Fibroblast of pulmonary artery (primary cell): ENCODE results near the gene RELN.

Source experiments
- DNase-seq: peaks from one replicate; pipeline ENCODE4 v3.0.0-alpha.2; 2010; ENCODE audit warnings: low read depth
- H3K4me3 ChIP-seq: replicated peaks from 2 replicates; pipeline ENCODE4 v1.5.1; 2011; ENCODE audit warnings: low read depth, mild to moderate bottlenecking, control low read depth, low read length, moderate library complexity
- TF ChIP-seq, protein P1 (sequence below): IDR thresholded peaks from 2 replicates; pipeline ENCODE4 v1.5.1; 2011; ENCODE audit warnings: mild to moderate bottlenecking, control low read depth, low read length, inconsistent platforms; ENCODE audit errors: missing control alignments

Gene RELN

DNA sequence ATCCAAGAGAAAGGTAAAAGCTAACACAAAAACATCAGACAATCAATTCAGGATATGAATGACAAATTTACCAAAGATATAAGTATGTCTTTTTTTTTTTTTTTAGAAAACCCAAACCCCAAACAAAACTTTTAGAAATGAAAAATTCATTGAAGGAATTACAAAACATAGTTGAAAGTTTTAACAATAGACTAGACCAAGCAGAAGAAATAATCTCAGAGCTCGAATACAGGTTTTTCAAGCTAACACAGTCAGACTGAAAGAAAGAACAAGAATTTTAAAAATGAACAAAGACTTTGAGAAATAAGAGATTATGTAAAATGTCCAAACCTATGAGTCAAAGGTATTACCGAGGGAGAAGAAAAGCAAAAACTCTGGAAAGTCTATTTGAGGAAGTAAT, 345.1 kb downstream of the RELN start:
- DNase-seq = no peak
- TF ChIP-seq, protein P1, sequence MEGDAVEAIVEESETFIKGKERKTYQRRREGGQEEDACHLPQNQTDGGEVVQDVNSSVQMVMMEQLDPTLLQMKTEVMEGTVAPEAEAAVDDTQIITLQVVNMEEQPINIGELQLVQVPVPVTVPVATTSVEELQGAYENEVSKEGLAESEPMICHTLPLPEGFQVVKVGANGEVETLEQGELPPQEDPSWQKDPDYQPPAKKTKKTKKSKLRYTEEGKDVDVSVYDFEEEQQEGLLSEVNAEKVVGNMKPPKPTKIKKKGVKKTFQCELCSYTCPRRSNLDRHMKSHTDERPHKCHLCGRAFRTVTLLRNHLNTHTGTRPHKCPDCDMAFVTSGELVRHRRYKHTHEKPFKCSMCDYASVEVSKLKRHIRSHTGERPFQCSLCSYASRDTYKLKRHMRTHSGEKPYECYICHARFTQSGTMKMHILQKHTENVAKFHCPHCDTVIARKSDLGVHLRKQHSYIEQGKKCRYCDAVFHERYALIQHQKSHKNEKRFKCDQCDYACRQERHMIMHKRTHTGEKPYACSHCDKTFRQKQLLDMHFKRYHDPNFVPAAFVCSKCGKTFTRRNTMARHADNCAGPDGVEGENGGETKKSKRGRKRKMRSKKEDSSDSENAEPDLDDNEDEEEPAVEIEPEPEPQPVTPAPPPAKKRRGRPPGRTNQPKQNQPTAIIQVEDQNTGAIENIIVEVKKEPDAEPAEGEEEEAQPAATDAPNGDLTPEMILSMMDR = no peak
- H3K4me3 ChIP-seq = no peak overlapping the region

DNA sequence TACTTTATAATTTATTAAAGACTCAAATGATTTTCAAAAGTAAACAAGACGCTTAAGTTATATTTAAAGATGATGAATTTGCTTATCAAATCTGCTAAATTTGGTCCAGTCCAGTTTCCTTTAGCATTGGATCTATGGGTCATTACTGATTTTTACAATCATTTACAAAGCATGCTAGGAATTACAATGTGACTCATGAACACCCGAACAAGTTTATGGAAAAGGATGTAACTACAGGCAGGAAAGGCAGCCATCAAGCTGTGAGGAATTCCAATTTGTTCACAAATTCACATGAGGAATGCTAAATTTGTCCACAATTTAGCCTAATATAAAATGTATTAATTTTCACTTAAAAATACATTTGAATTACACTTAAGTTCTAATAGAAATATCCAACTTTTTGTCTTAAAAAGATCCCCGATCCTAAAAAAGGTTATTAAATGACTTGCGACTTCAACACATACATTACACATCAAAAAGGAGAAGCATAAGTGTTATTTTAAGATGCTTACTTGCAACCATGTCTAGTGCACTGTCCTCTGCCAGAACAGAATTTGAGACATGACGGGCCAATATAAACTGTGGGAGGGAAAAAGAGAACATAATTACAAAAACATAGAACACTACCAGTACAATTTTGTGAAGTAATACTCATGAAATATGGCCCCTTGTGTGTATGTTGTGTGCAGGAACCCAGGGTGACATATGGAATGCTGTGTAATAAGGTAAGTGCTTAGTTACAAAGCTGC, 349.3 kb downstream of the RELN start:
- TF ChIP-seq, protein P1 = no peak
- H3K4me3 ChIP-seq = no peak overlapping the region
- peak; percentile 45 for DNase-seq

DNA sequence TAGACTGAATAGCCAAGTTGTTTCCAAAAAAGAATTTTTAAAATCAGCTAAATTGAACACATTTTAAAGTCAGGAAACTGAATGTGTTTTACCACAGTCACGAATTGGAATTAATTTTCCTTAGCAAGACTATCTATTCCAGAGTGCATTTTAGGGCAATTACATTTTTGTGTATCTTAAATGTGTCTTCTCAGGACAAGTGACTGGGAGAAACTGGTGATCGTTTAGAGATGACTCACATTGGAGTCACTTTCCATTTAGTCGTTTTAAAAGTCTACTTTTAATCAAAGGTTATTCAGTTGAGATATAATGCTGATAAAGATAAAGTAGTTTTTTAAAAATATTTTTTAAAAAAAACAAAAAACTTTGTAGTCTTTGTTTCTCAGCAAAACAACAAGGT, 351.7 kb downstream of the RELN start:
- TF ChIP-seq, protein P1 = no peak
- H3K4me3 ChIP-seq = no peak overlapping the region
- no peak for DNase-seq

DNA sequence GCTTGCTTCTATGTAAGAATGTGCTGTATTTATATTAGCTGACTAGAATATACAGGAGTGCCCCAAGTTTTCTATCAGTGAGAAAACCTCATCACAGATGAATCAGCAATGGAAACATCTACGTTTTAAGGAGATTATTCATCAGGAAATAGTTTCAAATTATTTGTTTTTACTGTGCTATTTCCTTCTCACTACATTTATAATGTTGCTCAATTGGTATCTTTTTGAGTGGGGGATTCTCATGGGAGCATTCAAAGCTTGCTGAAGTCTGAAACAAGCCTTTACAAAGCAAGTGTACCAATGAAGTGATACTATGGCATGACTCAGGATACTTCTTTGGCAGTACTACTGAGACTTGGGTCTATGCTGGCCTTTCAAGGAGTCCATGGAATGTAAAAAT, 352.4 kb downstream of the RELN start:
- peak; percentile 83 for DNase-seq
- H3K4me3 ChIP-seq = no peak overlapping the region
- TF ChIP-seq, protein P1 = no peak

DNA sequence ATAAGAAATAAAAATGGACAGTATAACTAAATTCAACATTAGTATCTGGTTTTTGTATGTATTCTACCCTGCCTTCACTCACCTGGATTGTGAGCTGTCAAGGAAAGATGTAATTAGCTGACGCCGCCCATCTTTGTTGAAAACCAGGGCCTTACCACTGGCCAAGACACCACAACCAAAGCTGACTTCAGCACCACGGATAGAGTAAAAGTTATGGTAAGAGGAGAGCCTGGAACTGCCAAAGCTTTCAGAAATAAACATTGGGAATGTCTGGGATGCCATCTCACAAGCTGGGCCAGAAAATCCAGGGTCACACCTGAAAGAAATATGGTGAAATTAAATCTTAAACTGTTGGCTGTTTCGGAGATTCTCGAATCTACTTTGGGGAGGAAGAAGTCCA, 353.3 kb downstream of the RELN start:
- TF ChIP-seq, protein P1 = no peak
- no peak overlapping the region for H3K4me3 ChIP-seq
- DNase-seq = peak; percentile 52

DNA sequence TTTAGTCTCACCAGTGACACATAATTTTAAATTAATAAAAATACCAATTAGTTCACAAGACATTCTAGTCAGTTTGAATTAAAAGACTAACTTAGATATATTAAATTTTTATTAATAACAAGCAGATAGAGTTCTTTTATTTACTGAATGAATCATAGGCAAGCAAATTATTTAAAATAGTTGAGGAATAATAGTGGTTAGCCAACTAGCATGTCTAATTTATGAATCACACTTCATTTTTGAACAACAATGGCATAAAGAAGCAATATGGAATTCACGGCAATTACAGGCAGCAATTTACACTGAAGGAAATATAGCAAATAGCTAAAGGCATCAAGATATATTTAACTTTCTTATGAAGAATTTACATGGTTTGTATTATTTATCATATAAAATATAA, 356.5 kb downstream of the RELN start:
- H3K4me3 ChIP-seq = no peak overlapping the region
- peak; percentile 44 for DNase-seq
- TF ChIP-seq, protein P1 = no peak
